H9 (cell line): ENCODE results near the gene TGFBI. TPM values are rescaled to one million over a fixed set of nuclear protein-coding genes. Genes with fewer than 3 reads are reported as not detected.

Experiments
- DNase-seq: peaks from one replicate; pipeline ENCODE4 v3.0.0-alpha.2; 2017
- H2AFZ ChIP-seq: one replicate; pipeline ENCODE4 v1.6.1; 2013; ENCODE audit warnings: mild to moderate bottlenecking, low read length, control low read depth, moderate library complexity
- H2AK5ac ChIP-seq: 2 replicates; pipeline ENCODE4 v1.6.1; 2013; ENCODE audit warnings: low read length, control low read depth, mixed read lengths; ENCODE audit not compliant: insufficient read length
- H2BK120ac ChIP-seq: one replicate; pipeline ENCODE4 v1.6.1; 2013; ENCODE audit warnings: low read depth, mild to moderate bottlenecking, low read length, control low read depth, inconsistent platforms; ENCODE audit not compliant: poor library complexity, severe bottlenecking
- H2BK12ac ChIP-seq: 2 replicates; pipeline ENCODE4 v1.6.1; 2013; ENCODE audit warnings: low read length, control low read depth, mixed read lengths, low read depth; ENCODE audit not compliant: insufficient read length
- H2BK15ac ChIP-seq: 2 replicates; pipeline ENCODE4 v1.6.1; 2013; ENCODE audit warnings: low read depth, low read length, control low read depth
- H2BK20ac ChIP-seq: one replicate; pipeline ENCODE4 v1.6.1; 2013; ENCODE audit warnings: low read depth, mild to moderate bottlenecking, low read length, control low read depth, inconsistent platforms; ENCODE audit not compliant: poor library complexity, severe bottlenecking
- H2BK5ac ChIP-seq: 2 replicates; pipeline ENCODE4 v1.6.1; 2013; ENCODE audit warnings: low read length, control low read depth, mixed read lengths; ENCODE audit not compliant: insufficient read length
- H3K14ac ChIP-seq: 2 replicates; pipeline ENCODE4 v1.6.1; 2013; ENCODE audit warnings: low read length, control low read depth; ENCODE audit not compliant: insufficient read depth
- H3K18ac ChIP-seq: 2 replicates; pipeline ENCODE4 v1.6.1; 2013; ENCODE audit warnings: low read depth, mild to moderate bottlenecking, mixed read lengths, low read length, control low read depth; ENCODE audit not compliant: insufficient read length
- H3K23ac ChIP-seq: 2 replicates; pipeline ENCODE4 v1.6.1; 2013; ENCODE audit warnings: low read length, control low read depth, mixed read lengths, low read depth; ENCODE audit not compliant: insufficient read length
- H3K23me2 ChIP-seq: 2 replicates; pipeline ENCODE4 v1.6.1; 2013; ENCODE audit warnings: low read depth, mild to moderate bottlenecking, mixed read lengths, low read length, control low read depth; ENCODE audit not compliant: insufficient read length, poor library complexity, severe bottlenecking
- H3K27ac ChIP-seq: 2 replicates; pipeline ENCODE4 v1.5.1; 2013; ENCODE audit warnings: low read length, control low read depth, mixed read lengths, low read depth; ENCODE audit not compliant: insufficient read length
- H3K27me3 ChIP-seq: 2 replicates; pipeline ENCODE4 v1.6.1; 2013; ENCODE audit warnings: low read length, control low read depth, inconsistent platforms; ENCODE audit not compliant: insufficient read depth
- H3K4ac ChIP-seq: 2 replicates; pipeline ENCODE4 v1.6.1; 2013; ENCODE audit warnings: low read depth, mild to moderate bottlenecking, control low read depth, inconsistent platforms, low read length, moderate library complexity
- H3K4me1 ChIP-seq: 2 replicates; pipeline ENCODE4 v1.6.1; 2013; ENCODE audit warnings: low read length, control low read depth, inconsistent platforms; ENCODE audit not compliant: insufficient read depth
- H3K4me2 ChIP-seq: 2 replicates; pipeline ENCODE4 v1.6.1; 2013; ENCODE audit warnings: low read length, control low read depth, mixed read lengths; ENCODE audit not compliant: insufficient read length, insufficient read depth
- H3K56ac ChIP-seq: 2 replicates; pipeline ENCODE4 v1.6.1; 2013; ENCODE audit warnings: low read depth, mild to moderate bottlenecking, mixed read lengths, low read length, control low read depth; ENCODE audit not compliant: insufficient read length
- H3K79me1 ChIP-seq: 2 replicates; pipeline ENCODE4 v1.6.1; 2013; ENCODE audit warnings: low read depth, mild to moderate bottlenecking, moderate library complexity, low read length, control low read depth, inconsistent platforms; ENCODE audit not compliant: insufficient read depth, poor library complexity, severe bottlenecking
- H3K79me2 ChIP-seq: 2 replicates; pipeline ENCODE4 v1.6.1; 2013; ENCODE audit warnings: low read length, control low read depth, inconsistent platforms; ENCODE audit not compliant: insufficient read depth
- H3K9ac ChIP-seq: 2 replicates; pipeline ENCODE4 v1.6.1; 2013; ENCODE audit warnings: low read length, control low read depth, mixed read lengths; ENCODE audit not compliant: insufficient read length; ENCODE audit errors: extremely low read depth
- H3K9me3 ChIP-seq: one replicate; pipeline ENCODE4 v1.6.1; 2013; ENCODE audit warnings: low read depth, low read length, inconsistent platforms; ENCODE audit not compliant: control insufficient read depth
- H3T11ph ChIP-seq: one replicate; pipeline ENCODE4 v1.6.1; 2013; ENCODE audit warnings: mild to moderate bottlenecking, low read length, control low read depth, inconsistent platforms
- H4K20me1 ChIP-seq: one replicate; pipeline ENCODE4 v1.6.1; 2013; ENCODE audit not compliant: control insufficient read depth, insufficient read length, insufficient read depth
- H4K5ac ChIP-seq: 2 replicates; pipeline ENCODE4 v1.6.1; 2013; ENCODE audit warnings: low read depth, mild to moderate bottlenecking, mixed read lengths, low read length, control low read depth; ENCODE audit not compliant: insufficient read length
- H4K8ac ChIP-seq: replicated peaks from 2 replicates; pipeline ENCODE4 v1.6.1; 2013; ENCODE audit warnings: low read length, control low read depth, mixed read lengths, low read depth; ENCODE audit not compliant: insufficient read length
- H4K91ac ChIP-seq: 2 replicates; pipeline ENCODE4 v1.6.1; 2013; ENCODE audit warnings: low read depth, mild to moderate bottlenecking, moderate library complexity, mixed read lengths, low read length, control low read depth; ENCODE audit not compliant: insufficient read length
- H3K27ac Mint-ChIP-seq, 3 experiments: 2 replicates in 2 of 3; 3 replicates in 1 of 3; pipeline ENCODE4 v1.8.0; 2020 to 2021; ENCODE audit warnings: mixed read lengths in 3 of 3, mild to moderate bottlenecking in 1 of 3, moderate library complexity in 1 of 3
- H3K27me3 Mint-ChIP-seq: 2 replicates; pipeline ENCODE4 v1.8.0; 2021; ENCODE audit warnings: low read depth, mild to moderate bottlenecking, moderate library complexity, mixed read lengths
- H3K36me3 Mint-ChIP-seq, 3 experiments: 2 replicates in 2 of 3; 3 replicates in 1 of 3; pipeline ENCODE4 v1.8.0; 2020 to 2021; ENCODE audit warnings: low read depth in 3 of 3, mixed read lengths in 3 of 3; ENCODE audit not compliant: insufficient read depth in 1 of 3
- H3K4me1 Mint-ChIP-seq, 2 experiments: 2 replicates each; pipeline ENCODE4 v1.8.0; 2020; ENCODE audit warnings: mixed read lengths in 2 of 2
- H3K4me3 Mint-ChIP-seq, 2 experiments: 2 replicates in 1 of 2; 3 replicates in 1 of 2; pipeline ENCODE4 v1.8.0; 2020 to 2021; ENCODE audit warnings: mild to moderate bottlenecking in 2 of 2, mixed read lengths in 2 of 2, moderate library complexity in 1 of 2
- H3K9me3 Mint-ChIP-seq, 2 experiments: 2 replicates in 1 of 2; 3 replicates in 1 of 2; pipeline ENCODE4 v1.8.0; 2020; ENCODE audit warnings: mild to moderate bottlenecking in 2 of 2, mixed read lengths in 2 of 2, moderate library complexity in 1 of 2
- CTCF ChIP-seq: fragments of 200-600 bp; sonication (generic); conservative IDR thresholded peaks from 3 replicates; pipeline ENCODE4 v1.8.0; 2021; ENCODE audit warnings: antibody characterized with exemption, mild to moderate bottlenecking
- WGBS: extraction: QIAGEN DNeasy Blood & Tissue Kit; methylation state at CpG from one replicate; pipeline ENCODE4 v1.1.7; 2013; ENCODE audit warnings: missing lambda C conversion rate, low lambda C conversion rate, mixed read lengths; ENCODE audit not compliant: insufficient read length; ENCODE audit errors: extremely low coverage; 5-methylcytosine and 5-hydroxymethylcytosine counted together
- total RNA-seq: library from RNA; stranded (reverse); gene quantifications from 2 replicates; pipeline ENCODE4 v1.2.1, GENCODE V29; 2021

TGFBI gene
- total RNA-seq, 1 experiment from 2014 or later = 4.7 TPM

GRCh38 chr5:136013559-136013958, 15.2 kb upstream of the TGFBI start:
- Histone ChIP-seq H2BK15ac (no peak overlapping the region), H3K4me1 (no peaks in the 10 kb centered on the region), H3K79me2 (no peaks in the 10 kb centered on the region), H4K8ac (no peak overlapping the region), H3K4me2 (no peak overlapping the region), H3K18ac (no peak overlapping the region), H3K14ac (no peak overlapping the region), H3K56ac (no peak overlapping the region), H2BK120ac (no peak overlapping the region), H3K27ac (no peak overlapping the region), H3K9ac (no peak overlapping the region), H3T11ph (no peak overlapping the region), H4K91ac (no peak overlapping the region), H3K79me1 (no peaks in the 10 kb centered on the region), H2BK5ac (no peak overlapping the region), H3K23ac (no peak overlapping the region), H3K23me2 (no peaks in the 10 kb centered on the region), H4K20me1 (no peaks in the 10 kb centered on the region), H3K4ac (no peak overlapping the region), H2BK12ac (no peak overlapping the region), H2AFZ (no peak overlapping the region), H3K27me3 (no peaks in the 10 kb centered on the region; the same call in 1 of the 2 replicates), H3K9me3 (no peaks in the 10 kb centered on the region), H2BK20ac (no peak overlapping the region), H4K5ac (no peak overlapping the region), H2AK5ac (no peak overlapping the region)
- DNase-seq = no peak
- Mint-ChIP-seq H3K4me3 (no peak overlapping the region), H3K36me3 (no peaks in the 10 kb centered on the region), H3K9me3 (no peaks in the 10 kb centered on the region), H3K27ac (no peak overlapping the region), H3K4me1 (no peaks in the 10 kb centered on the region), H3K27me3 (peaks cover 24% of the 10 kb centered on the region)
- no peak for TF ChIP-seq CTCF
- WGBS = no CpG with 5 or more reads among the region's 2 CpGs
